Mesendoderm (in vitro differentiated cells): Measurements from ENCODE around the gene C16orf54.
"Not testable (repeated sequence)": the region's sequence is repeated elsewhere in the genome, so short reads cannot be mapped to it uniquely, and the experiment has no call there.

Experiments
- DNase-seq: peaks from one replicate; pipeline ENCODE4 v3.0.0; 2013
- H2AK5ac ChIP-seq: 2 replicates; pipeline ENCODE4 v1.6.1; 2013; ENCODE audit warnings: low read length, inconsistent platforms
- H2BK120ac ChIP-seq: 2 replicates; pipeline ENCODE4 v1.6.1; 2013; ENCODE audit warnings: low read depth, mild to moderate bottlenecking, low read length, moderate library complexity, mixed read lengths
- H2BK15ac ChIP-seq: replicated peaks from 2 replicates; pipeline ENCODE4 v1.6.1; 2013; ENCODE audit warnings: low read depth, mild to moderate bottlenecking, moderate library complexity
- H2BK5ac ChIP-seq: 2 replicates; pipeline ENCODE4 v1.6.1; 2013; ENCODE audit warnings: low read length, inconsistent platforms
- H3K18ac ChIP-seq: 2 replicates; pipeline ENCODE4 v1.6.1; 2013; ENCODE audit warnings: mild to moderate bottlenecking, low read length, mixed read lengths
- H3K23ac ChIP-seq: one replicate; pipeline ENCODE4 v1.6.1; 2013; ENCODE audit warnings: low read length
- H3K27ac ChIP-seq: 2 replicates; pipeline ENCODE4 v1.5.1; 2013; ENCODE audit warnings: low read depth, mild to moderate bottlenecking, inconsistent platforms, low read length, moderate library complexity
- H3K27me3 ChIP-seq: 2 replicates; pipeline ENCODE4 v1.6.1; 2013; ENCODE audit warnings: low read length, control low read depth, mild to moderate bottlenecking, inconsistent platforms; ENCODE audit not compliant: insufficient read depth, poor library complexity
- H3K36me3 ChIP-seq: 2 replicates; pipeline ENCODE4 v1.6.1; 2013; ENCODE audit warnings: low read length, inconsistent platforms; ENCODE audit not compliant: control insufficient read depth, insufficient read depth
- H3K4ac ChIP-seq: one replicate; pipeline ENCODE4 v1.6.1; 2013; ENCODE audit warnings: low read depth, mild to moderate bottlenecking, low read length, moderate library complexity
- H3K4me1 ChIP-seq: 2 replicates; pipeline ENCODE4 v1.6.1; 2013; ENCODE audit warnings: low read depth, low read length, inconsistent platforms; ENCODE audit not compliant: control insufficient read depth
- H3K4me2 ChIP-seq: 2 replicates; pipeline ENCODE4 v1.6.1; 2013; ENCODE audit warnings: low read length
- H3K4me3 ChIP-seq: 2 replicates; pipeline ENCODE4 v1.5.1; 2013; ENCODE audit warnings: mild to moderate bottlenecking, low read length
- H3K56ac ChIP-seq: one replicate; pipeline ENCODE4 v1.6.1; 2013; ENCODE audit warnings: low read length
- H3K79me1 ChIP-seq: 2 replicates; pipeline ENCODE4 v1.6.1; 2013; ENCODE audit warnings: low read length, inconsistent platforms
- H3K79me2 ChIP-seq: 2 replicates; pipeline ENCODE4 v1.6.1; 2013; ENCODE audit warnings: mild to moderate bottlenecking, low read length; ENCODE audit not compliant: control insufficient read depth, insufficient read depth
- H3K9ac ChIP-seq: 2 replicates; pipeline ENCODE4 v1.6.1; 2013; ENCODE audit warnings: low read length, inconsistent platforms
- H4K5ac ChIP-seq: one replicate; pipeline ENCODE4 v1.6.1; 2013; ENCODE audit warnings: low read length
- H4K8ac ChIP-seq: one replicate; pipeline ENCODE4 v1.6.1; 2013; ENCODE audit warnings: low read depth, mild to moderate bottlenecking, control low read depth, low read length, moderate library complexity
- WGBS: extraction: QIAGEN DNeasy Blood & Tissue Kit; methylation state at CpG from one replicate; pipeline ENCODE4 v1.1.7; 2013; ENCODE audit warnings: low lambda C conversion rate, missing lambda C conversion rate; ENCODE audit not compliant: insufficient coverage; ENCODE audit errors: extremely low coverage; 5-methylcytosine and 5-hydroxymethylcytosine counted together

C16orf54 gene

DNA sequence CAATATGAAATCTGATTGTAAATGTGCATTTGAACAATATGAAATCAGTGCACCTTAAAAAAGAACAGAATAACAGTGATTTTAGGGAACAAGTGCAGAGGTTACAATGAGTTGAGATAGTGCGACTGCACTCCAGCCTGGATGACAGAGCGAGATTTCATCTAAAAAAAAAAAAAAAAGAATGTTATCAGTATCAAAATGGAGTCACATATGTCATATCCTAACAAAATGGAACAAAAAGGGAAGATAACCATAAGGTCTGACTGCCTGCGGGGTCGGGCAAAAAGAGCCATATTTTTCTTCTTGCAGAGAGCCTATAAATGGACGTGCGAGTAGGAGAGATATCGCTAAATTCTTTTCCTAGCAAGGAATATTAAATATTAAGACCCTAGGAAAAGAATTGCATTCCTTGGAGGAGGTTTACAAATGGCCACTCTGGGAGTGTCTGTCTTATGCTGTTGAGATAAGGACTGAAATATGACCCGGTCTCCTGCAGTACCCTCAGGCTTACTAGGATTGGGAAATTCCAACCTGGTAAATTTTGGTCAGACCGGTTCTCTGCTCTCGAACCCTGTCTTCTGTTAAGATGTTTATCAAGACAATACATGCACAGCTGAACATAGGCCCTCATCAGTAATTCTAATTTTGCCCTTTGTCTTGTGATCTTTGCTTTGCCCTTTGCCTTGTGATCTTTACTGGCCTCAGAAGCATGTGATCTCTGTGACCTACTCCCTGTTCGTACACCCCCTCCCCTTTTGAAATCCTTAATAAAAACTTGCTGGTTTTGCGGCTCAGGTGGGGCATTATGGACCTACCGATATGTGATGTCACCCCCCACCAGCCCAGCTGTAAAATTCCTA is 37.5 kb upstream of the C16orf54 start:
- H4K8ac ChIP-seq, H3K36me3 ChIP-seq, H3K79me1 ChIP-seq, H2BK15ac ChIP-seq, H3K4ac ChIP-seq, H3K27me3 ChIP-seq, H2BK5ac ChIP-seq, H2AK5ac ChIP-seq, H3K4me3 ChIP-seq, H3K27ac ChIP-seq, H3K56ac ChIP-seq, H3K79me2 ChIP-seq, H3K18ac ChIP-seq, H3K4me1 ChIP-seq, H4K5ac ChIP-seq, H2BK120ac ChIP-seq, DNase-seq, H3K9ac ChIP-seq, H3K4me2 ChIP-seq, H3K23ac ChIP-seq: not testable (repeated sequence)
- no CpG with 5 or more reads among the region's 13 CpGs for WGBS

DNA sequence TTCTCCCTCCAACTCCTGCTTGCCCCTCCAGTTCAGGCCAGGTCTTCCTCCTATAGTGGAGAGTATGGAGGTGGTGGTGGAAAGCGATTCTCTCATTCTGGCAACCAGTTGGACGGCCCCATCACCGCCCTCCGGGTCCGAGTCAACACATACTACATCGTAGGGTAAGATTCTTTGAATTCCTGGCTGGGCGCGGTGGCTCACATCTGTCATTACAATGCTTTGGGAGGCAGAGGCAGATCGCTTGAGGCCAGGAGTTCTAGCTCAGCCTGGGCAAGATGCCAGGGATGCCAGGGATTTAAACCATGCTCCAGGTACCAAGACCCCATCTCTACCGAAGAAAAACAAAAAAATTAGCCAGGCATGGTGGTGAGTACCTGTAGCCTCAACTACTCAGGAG is 33.7 kb upstream of the C16orf54 start:
- no CpG with 5 or more reads among the region's 10 CpGs for WGBS
- no peaks in the 10 kb centered on the region for H3K4me1 ChIP-seq
- H3K27me3 ChIP-seq, result no peaks in the 10 kb centered on the region
- H2BK5ac ChIP-seq, result no peak overlapping the region
- DNase-seq, result peak; percentile 63
- no peak overlapping the region for H3K4me2 ChIP-seq
- H3K4ac ChIP-seq, result no peak overlapping the region
- no peak overlapping the region for H2BK15ac ChIP-seq
- no peak overlapping the region for H3K4me3 ChIP-seq
- H3K9ac ChIP-seq, result no peak overlapping the region
- H3K23ac ChIP-seq, result no peak overlapping the region
- H3K18ac ChIP-seq, result no peak overlapping the region
- H3K27ac ChIP-seq, result no peak overlapping the region
- no peaks in the 10 kb centered on the region for H3K79me2 ChIP-seq
- no peaks in the 10 kb centered on the region for H3K36me3 ChIP-seq
- no peak overlapping the region for H3K56ac ChIP-seq
- H4K8ac ChIP-seq, result no peak overlapping the region
- H2AK5ac ChIP-seq, result no peak overlapping the region
- no peaks in the 10 kb centered on the region for H3K79me1 ChIP-seq
- H2BK120ac ChIP-seq, result no peak overlapping the region
- no peak overlapping the region for H4K5ac ChIP-seq

DNA sequence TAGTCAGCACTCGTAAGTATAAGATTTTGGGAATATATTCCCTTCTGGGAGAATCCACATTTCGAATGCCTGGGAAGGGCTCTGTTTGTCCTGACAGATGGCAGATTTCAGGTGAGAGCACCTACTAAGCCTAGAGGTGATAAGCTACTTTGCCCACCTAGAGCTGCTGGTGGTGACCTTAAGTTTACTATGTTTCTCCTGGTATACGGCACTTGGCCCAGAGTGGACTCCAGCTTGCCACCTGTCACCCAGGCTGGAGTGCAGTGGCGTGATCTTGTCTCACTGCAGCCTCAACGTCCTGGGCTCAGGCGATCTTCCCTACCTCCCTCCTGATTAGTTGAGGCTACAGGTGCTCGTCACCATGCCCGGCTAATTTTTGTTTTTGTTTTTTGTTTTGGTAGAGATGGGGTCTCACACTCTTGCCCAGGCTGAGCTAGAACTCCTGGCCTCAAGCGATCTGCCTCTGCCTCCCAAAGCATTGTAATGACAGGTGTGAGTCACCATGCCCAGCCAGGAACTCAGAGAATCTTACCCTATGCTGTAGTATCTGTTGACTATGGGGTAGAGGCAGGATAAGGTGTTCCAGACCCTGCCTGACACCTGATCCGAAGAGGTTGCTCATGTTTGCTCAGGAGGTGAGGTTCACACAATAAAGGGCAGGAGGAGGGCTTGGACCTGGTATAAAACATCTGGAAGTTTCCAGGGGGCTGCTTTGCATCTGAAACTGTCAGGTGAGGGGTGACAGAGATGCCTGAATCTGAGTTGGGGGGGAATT is 32.0 kb upstream of the C16orf54 start, which contains the start of gene ZG16:
ZG16 (plus strand) TSS at position 681 of the 775 bp plus-strand sequence. CDS start 1,011 bp downstream, outside the sequence.
- H3K4me1 ChIP-seq, result no peaks in the 10 kb centered on the region
- H3K9ac ChIP-seq, result no peak within 1 kb of the TSS
- no peak within 1 kb of the TSS for H4K8ac ChIP-seq
- no peak within 1 kb of the TSS for H3K18ac ChIP-seq
- DNase-seq, result no peak
- no peak within 1 kb of the TSS for H4K5ac ChIP-seq
- H3K23ac ChIP-seq, result no peak within 1 kb of the TSS
- no peak within 1 kb of the TSS for H2BK15ac ChIP-seq
- no peak within 1 kb of the TSS for H2BK120ac ChIP-seq
- H3K4me3 ChIP-seq, result no peak within 1 kb of the TSS
- H3K36me3 ChIP-seq, result no peaks in the 10 kb centered on the region
- H2AK5ac ChIP-seq, result no peak within 1 kb of the TSS
- no peak within 1 kb of the TSS for H3K56ac ChIP-seq
- H3K79me1 ChIP-seq, result no peaks in the 10 kb centered on the region
- no peaks in the 10 kb centered on the region for H3K79me2 ChIP-seq
- no peak within 1 kb of the TSS for H2BK5ac ChIP-seq
- no CpG with 5 or more reads among the region's 10 CpGs for WGBS
- no peak within 1 kb of the TSS for H3K4ac ChIP-seq
- no peaks in the 10 kb centered on the region for H3K27me3 ChIP-seq
- no peak within 1 kb of the TSS for H3K4me2 ChIP-seq
- no peak within 1 kb of the TSS for H3K27ac ChIP-seq

DNA sequence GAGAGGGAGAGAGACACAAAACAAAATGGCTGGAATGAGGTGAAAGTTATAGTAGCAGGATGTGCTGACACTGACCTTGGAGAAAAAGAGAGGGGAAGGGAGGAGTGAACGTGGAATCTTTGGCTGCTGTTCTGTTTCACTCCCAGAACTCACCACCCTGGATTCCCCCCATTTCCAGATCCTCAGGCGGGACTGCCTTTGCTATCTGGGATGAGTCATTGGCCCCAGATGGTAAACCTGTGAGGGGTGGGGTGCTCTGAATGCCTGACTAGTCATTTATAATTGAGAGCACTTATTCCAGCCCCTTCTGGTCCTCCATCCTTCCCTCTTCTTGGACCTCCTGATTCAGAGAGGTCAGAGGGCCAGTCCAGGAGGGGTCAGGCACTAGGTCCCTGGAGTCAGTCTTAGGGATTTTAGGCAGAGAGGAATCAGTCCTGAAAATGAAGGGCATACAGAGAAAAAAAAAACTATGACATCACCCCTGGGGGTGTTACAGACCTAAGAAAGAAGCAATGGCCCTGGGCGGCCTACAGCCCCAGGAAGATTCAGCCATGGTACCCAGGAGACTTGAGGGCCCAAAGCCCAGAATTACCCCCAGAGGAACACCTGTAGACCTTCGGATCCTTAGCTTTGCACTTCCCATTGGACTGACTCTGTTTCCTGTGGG is 30.1 kb upstream of the C16orf54 start:
- DNase-seq, result peak; percentile 35
- no peak overlapping the region for H3K4ac ChIP-seq
- H3K27me3 ChIP-seq, result no peaks in the 10 kb centered on the region
- H2AK5ac ChIP-seq, result no peak overlapping the region
- no peak overlapping the region for H3K9ac ChIP-seq
- no peaks in the 10 kb centered on the region for H3K36me3 ChIP-seq
- no peaks in the 10 kb centered on the region for H3K4me1 ChIP-seq
- H2BK15ac ChIP-seq, result no peak overlapping the region
- H2BK120ac ChIP-seq, result no peak overlapping the region
- H3K79me1 ChIP-seq, result no peaks in the 10 kb centered on the region
- H3K4me2 ChIP-seq, result no peak overlapping the region
- no peak overlapping the region for H4K5ac ChIP-seq
- no peak overlapping the region for H3K56ac ChIP-seq
- no peak overlapping the region for H4K8ac ChIP-seq
- no peaks in the 10 kb centered on the region for H3K79me2 ChIP-seq
- no peak overlapping the region for H2BK5ac ChIP-seq
- no peak overlapping the region for H3K4me3 ChIP-seq
- no peak overlapping the region for H3K23ac ChIP-seq
- no peak overlapping the region for H3K27ac ChIP-seq
- no peak overlapping the region for H3K18ac ChIP-seq
- WGBS, result no CpG with 5 or more reads among the region's 4 CpGs

DNA sequence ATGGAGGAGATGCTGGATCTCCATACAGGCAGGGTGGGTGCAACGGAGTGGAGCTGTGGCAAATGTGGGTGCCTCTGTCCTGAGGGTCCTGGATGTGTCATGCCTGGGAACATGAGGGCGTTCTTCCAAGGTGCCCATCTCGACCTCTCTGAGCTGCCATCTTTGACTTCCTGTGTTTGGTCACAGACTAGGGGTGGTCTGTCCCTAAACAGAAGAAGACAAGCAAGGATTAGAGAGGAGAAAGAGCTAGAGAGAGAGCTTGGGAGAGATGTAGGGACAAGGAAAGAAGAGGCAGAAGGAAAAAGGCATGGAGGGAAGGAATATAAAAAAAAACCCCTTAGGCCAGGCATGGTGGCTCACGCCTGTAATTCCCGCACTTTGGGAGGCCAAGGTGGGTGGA is 28.9 kb upstream of the C16orf54 start:
- H3K18ac ChIP-seq, result no peak overlapping the region
- H3K36me3 ChIP-seq, result no peaks in the 10 kb centered on the region
- H3K27me3 ChIP-seq, result no peaks in the 10 kb centered on the region
- H3K23ac ChIP-seq, result no peak overlapping the region
- WGBS, result no CpG with 5 or more reads among the region's 5 CpGs
- H3K56ac ChIP-seq, result no peak overlapping the region
- H3K4me2 ChIP-seq, result no peak overlapping the region
- H2BK120ac ChIP-seq, result no peak overlapping the region
- H3K4ac ChIP-seq, result no peak overlapping the region
- H3K79me1 ChIP-seq, result no peaks in the 10 kb centered on the region
- no peak overlapping the region for H4K5ac ChIP-seq
- no peaks in the 10 kb centered on the region for H3K79me2 ChIP-seq
- H4K8ac ChIP-seq, result no peak overlapping the region
- no peak overlapping the region for H2BK15ac ChIP-seq
- no peak overlapping the region for H2BK5ac ChIP-seq
- no peak overlapping the region for H3K27ac ChIP-seq
- H2AK5ac ChIP-seq, result no peak overlapping the region
- no peak overlapping the region for H3K9ac ChIP-seq
- no peak overlapping the region for H3K4me3 ChIP-seq
- no peaks in the 10 kb centered on the region for H3K4me1 ChIP-seq
- no peak for DNase-seq
